HG03439 (cell line): ENCODE measurements around the gene MAG.
A peak's percentile ranks its signal among the peaks of the same experiment; 100 is the strongest.

Experiments
- ATAC-seq: cut with Tn5 transposase; IDR thresholded peaks from one replicate; pipeline ENCODE4 v1.9.1; 2021; ENCODE audit warnings: mild to moderate bottlenecking, moderate library complexity; ENCODE audit not compliant: unreplicated experiment

The MAG gene

DNA sequence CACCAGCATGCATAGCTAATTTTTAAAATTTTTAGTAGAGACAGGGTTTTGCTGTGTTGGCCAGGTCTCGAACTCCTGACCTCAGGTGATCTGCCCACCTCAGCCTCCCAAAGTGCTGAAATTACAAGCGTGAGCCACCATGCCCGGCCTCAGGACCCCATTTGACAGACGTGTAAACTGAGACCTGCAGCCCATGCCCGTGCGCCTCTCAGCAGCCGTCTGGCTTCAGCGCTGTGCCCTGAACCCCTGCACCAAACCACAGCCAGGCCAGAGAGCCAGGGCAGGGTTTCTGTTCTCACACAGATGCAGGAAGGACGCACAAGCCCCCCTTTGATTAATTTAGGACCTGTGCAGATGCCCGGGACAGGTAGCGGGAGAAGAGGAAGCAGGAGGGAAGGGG lies 48.5 kb downstream of the MAG start:
- no peak for ATAC-seq

DNA sequence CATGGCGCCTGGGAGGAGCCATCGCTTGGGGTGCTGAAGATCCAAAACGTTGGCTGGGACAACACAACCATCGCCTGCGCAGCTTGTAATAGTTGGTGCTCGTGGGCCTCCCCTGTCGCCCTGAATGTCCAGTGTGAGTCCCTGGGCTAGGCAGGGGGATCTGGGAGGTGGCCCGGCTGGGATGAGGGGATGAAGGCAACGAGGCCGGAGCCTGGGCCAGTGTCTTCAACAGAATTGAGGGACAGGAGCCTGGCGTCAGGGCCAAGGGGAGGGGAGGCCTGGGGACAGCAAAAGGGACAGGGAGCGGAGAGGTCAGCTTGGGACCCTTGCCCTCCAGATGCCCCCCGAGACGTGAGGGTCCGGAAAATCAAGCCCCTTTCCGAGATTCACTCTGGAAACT lies 49.0 kb downstream of the MAG start:
- ATAC-seq: no peak

DNA sequence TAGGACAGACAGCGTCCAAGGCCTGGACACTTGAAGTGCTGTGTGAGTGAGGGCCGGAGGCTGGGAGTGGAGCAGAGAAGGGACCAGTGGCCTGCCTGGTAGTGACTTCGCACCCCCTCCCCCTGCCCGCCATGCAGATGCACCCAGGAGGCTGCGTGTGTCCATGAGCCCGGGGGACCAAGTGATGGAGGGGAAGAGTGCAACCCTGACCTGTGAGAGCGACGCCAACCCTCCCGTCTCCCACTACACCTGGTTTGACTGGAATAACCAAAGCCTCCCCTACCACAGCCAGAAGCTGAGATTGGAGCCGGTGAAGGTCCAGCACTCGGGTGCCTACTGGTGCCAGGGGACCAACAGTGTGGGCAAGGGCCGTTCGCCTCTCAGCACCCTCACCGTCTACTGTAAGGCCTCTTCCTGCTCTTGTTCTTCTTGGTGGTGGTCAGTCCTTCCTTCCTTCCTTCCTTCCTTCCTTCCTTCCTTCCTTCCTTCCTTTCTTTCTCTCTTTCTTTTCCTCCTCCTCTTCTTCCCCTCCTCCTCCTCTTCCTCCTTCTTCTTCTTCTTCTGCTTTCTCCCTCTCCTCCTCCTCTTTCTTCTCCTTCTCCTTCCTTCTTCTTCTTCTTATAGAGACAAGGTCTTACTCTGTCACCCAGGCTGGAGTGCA lies 49.7 kb downstream of the MAG start:
- no peak for ATAC-seq

DNA sequence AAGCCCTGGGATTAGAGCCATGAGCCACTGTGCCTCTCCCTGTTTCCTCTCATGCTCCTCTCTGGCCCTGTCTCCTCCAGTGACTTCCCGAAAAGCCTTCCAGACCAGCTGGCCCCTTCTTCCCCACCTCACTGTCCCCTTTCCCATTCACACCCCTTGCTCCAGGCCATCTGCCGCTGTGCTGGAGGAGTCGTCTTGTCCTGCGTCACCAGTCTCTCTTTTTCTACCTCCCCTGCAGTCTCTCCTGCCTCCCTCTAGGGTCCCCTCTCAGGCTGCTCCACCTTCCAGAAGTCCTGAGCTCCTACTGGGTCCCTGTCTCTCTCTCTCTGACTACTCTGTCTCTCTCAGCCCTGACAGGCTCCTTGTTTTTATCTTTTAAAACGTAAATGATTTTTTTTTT lies 50.5 kb downstream of the MAG start:
- ATAC-seq: no peak

DNA sequence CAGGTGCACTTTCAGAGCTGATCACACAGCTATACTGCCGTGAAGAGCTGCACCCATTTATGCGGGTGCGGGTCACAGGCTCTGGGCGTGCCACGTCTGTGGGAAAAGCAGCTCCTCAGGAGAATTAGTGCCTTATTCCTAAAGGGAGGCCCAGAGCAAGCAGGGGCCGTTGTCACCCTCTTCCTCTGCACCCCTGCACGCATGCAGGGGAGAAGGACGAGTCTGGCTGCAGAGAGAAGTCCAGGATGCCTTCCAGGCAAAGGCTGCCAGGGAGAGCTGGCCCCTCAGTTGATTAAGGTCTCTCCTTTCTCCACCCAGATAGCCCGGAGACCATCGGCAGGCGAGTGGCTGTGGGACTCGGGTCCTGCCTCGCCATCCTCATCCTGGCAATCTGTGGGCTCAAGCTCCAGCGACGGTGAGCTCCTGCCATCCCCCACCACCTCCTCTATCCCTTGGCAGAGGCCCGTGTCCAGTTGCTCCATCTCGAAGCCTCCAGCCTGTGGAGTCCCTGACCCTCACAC lies 52.6 kb downstream of the MAG start:
- ATAC-seq: no peak

DNA sequence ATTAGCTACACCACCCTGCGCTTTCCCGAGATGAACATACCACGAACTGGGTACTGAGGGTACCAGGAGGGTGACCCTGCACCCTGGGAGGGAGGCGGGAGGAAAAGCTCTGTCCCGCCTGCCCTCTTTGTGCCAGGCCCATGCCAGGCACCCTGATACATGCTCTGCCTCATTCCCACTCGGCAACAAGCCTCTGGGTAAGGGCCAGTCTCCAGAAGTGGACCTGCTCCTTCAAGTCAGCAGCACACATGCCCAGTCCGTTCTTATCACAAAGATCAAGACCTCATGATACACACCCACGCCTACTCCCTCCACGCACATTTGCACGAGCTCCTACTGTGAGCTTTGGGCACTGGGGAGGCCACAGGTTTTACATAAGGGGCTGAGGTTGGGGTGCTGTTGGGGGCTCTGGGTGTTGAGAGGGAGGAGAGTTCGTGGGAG lies 53.7 kb downstream of the MAG start:
- ATAC-seq: no peak

DNA sequence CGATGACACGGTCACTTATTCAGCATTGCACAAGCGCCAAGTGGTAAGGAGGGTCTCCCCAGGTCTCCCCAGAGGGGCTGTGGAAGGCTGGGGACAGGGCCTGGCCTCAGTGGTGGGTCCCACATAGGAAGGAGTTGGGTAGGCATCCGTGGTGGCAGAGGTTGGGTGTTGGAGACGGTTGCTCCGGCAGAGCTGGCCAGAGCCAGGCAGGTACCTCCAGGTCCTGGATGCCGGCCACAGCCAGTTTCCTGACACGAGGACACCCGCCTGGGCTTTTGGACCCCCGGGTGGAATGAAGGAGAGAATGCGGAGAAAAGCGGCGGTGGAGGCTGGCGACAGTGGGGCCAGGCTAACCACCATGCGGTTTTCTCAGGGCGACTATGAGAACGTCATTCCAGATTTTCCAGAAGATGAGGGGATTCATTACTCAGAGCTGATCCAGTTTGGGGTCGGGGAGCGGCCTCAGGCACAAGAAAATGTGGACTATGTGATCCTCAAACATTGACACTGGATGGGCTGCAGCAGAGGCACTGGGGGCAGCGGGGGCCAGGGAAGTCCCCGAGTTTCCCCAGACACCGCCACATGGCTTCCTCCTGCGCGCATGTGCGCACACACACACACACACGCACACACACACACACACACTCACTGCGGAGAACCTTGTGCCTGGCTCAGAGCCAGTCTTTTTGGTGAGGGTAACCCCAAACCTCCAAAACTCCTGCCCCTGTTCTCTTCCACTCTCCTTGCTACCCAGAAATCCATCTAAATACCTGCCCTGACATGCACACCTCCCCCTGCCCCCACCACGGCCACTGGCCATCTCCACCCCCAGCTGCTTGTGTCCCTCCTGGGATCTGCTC lies 54.5 kb downstream of the MAG start:
- peak; percentile 42 for ATAC-seq

DNA sequence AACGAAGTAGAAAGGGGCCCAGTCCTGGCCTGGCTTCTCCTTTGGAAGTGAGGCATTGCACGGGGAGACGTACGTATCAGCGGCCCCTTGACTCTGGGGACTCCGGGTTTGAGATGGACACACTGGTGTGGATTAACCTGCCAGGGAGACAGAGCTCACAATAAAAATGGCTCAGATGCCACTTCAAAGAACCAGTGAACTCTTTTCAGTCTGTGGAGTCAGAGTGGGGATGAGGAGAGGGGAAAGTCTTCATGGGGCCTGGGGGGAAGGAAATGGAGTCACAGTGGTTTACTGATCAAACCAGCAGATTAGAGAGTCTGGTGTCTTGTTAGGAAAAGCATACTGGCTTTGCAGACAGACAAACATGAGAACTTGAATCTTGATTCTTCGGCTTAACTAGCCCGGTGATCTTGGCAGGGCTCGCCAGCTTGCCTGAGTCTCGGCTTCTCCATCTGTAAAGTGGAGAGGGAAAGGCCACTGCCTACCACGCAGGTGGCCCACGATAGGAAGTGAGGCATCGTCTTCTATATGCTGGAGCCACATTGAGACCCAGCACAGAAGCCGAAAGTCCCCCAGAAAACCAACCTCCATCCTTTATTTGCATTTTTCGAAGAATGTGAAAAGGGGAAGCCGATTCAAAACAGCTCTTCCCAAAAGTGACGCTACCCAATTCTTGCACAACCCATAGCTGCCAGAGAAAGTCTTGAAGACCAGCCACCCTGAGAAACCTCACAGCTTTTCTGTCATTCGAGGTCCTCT lies 55.4 kb downstream of the MAG start, which contains the start of gene FFAR1:
Gene FFAR1 (plus strand): TSS at position 732 of the 759 bp plus-strand sequence. CDS start 3,650 bp downstream, outside the sequence.
- peak; percentile 36 for ATAC-seq

DNA sequence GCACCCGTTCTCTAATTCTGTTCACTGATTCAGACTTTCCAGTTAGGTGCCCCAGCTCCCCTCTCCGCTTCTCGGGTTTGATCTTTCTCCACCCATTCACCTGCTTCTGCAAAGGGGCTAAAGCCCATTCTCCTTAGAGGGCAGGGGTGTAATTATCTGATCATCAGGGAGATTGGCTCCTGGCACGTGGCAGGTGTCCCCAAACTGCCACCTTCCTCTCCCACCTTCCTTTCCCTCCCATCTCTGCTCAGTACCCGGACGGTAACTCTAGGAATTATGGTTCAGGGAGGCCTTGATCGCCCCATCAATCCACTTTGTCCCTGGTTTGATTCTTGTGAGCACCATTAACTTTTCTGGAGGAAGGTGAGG lies 56.0 kb downstream of the MAG start:
- no peak for ATAC-seq

DNA sequence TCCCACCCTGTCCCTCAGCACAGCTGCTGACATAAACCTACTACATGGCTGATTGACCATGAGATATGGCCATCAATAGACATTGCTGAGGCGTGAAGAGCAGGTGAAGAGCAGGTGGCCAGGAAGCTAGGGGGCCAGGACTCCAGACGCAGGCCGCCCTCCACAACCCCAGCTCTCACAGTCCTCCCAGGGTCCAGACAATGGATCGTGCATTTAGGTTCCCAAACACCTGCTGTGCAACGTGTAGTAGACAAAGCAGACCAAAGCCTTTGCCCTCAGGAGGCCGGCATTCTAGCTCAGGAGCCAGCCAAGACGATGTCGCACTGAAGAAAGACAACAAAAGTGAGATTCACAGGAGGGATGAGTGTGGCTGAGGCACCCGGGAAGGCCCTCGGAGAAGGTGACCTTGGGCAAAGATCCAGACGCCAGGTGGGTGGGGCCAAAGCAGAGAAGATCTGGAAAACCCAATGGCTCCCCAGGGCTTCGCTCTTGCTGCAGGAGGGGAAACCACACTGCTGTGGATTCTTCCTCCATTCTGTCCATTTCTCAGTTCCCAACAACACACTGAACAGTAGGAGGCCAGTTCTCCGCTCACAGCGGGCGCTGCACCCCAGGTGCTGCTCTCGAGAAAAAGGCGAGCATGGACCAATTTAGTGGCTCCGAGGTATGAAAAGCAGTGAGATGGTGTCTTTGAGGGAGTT lies 57.1 kb downstream of the MAG start:
- ATAC-seq: no peak

DNA sequence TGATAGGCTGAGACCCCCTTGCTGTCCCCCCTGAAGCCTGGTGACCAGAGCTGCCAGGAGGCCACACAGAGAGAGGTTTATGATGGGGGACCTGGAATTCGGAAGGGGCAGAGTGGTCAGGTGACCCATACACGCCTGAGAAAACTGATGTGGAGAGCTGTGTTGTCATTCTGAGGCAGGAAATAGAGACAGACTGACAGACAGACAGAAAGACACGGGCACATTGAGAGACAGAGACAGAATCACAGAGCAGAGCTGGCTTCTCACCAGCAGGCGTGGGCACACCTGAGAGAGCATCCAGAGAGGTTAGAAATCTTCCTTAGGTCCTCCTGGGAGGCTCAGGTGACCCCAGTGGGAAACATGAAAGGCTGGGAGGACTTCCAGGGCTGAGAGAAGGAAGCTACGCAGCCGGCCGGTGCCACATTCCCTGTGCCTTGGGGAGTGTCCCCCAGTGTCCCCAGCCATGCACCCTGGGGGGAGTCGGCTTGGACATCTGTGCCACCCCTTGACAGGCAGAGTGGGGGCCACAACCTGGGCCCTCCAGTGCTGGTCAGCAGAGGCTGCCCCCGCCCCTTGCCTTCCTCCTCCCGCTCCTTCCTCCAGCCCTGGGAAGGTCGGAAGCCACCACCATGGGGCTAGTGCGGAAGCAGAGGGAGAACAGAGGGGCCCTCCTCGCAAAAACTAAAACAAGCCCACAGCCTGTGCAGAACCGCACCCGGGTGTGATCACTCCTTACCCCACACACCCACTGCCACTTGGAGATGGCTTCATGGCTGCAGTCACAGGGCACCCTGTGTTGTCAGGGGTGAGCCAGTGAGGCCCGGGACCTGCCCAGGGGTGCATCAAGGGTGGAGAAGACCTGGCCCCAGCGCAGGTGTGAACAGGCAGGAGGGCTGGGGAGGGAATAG lies 57.9 kb downstream of the MAG start:
- no peak for ATAC-seq

DNA sequence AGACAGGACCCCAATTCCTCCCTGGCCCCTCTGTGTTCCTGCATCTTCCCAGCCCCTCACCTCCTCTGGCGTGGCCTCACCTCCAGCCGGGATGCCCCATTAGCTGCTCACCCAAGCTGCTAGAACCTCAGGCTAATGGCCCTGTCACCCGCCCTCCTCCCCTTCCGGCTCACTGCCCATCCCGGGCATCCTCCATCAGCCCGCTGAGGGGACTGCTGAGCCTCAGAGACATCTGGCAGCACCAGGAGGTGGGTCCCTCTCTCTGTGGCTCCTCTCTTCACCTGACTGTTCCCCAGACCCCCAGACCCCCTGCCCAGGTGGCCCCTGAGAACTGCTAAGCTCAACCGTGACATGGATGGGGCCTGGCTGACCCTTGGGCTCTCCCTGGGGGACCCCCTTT lies 58.6 kb downstream of the MAG start:
- ATAC-seq: no peak

DNA sequence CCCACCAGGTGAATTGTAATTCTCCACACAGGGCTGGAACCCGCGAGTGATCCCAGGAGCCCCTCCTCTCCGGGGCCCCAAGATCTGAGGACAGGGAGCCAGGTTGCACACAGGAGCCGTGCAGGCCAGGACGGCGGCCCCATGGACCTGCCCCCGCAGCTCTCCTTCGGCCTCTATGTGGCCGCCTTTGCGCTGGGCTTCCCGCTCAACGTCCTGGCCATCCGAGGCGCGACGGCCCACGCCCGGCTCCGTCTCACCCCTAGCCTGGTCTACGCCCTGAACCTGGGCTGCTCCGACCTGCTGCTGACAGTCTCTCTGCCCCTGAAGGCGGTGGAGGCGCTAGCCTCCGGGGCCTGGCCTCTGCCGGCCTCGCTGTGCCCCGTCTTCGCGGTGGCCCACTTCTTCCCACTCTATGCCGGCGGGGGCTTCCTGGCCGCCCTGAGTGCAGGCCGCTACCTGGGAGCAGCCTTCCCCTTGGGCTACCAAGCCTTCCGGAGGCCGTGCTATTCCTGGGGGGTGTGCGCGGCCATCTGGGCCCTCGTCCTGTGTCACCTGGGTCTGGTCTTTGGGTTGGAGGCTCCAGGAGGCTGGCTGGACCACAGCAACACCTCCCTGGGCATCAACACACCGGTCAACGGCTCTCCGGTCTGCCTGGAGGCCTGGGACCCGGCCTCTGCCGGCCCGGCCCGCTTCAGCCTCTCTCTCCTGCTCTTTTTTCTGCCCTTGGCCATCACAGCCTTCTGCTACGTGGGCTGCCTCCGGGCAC lies 59.6 kb downstream of the MAG start:
- no peak for ATAC-seq

DNA sequence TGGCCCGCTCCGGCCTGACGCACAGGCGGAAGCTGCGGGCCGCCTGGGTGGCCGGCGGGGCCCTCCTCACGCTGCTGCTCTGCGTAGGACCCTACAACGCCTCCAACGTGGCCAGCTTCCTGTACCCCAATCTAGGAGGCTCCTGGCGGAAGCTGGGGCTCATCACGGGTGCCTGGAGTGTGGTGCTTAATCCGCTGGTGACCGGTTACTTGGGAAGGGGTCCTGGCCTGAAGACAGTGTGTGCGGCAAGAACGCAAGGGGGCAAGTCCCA lies 60.2 kb downstream of the MAG start:
- no peak for ATAC-seq

DNA sequence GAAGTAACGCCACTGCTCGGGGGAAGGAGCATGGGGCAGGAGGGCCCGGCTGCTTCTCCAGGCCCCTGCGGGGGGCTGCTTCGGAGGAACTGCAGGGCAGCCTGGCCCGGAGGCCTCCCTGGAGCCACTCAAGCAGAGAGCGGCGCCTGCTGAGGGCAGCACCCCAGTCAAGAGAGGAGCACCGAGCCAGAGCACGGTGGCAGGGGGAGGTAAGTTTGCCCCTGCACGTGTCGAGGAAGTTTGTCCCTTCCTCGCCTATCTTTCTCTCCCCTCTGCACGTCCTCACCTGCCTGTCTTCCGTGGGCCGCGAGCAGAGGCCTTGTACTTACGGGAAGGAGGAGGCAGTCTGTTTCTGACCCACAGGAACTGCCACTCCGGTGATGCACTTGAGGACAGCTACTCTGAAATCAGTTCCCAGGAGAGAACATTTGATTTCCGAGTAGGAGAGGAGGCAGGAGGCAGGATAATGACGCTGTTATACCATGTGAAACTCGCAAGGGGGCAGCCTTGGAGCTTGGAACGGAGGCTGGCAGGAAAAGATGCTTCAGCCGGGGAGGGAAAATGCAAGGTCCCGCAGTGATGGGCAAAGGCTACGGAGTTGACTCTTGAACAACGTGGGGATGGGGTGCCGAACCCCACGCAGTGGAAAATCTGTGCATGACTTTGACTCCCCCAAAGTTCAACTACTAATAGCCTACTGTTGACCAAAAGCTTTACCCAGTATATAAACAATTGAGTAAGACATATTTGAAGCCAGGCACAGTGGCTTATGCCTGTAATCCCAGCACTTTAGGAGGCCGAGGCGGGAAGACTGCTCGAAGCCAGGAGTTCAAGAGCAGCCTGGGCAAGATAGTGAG lies 60.7 kb downstream of the MAG start:
- ATAC-seq: no peak

DNA sequence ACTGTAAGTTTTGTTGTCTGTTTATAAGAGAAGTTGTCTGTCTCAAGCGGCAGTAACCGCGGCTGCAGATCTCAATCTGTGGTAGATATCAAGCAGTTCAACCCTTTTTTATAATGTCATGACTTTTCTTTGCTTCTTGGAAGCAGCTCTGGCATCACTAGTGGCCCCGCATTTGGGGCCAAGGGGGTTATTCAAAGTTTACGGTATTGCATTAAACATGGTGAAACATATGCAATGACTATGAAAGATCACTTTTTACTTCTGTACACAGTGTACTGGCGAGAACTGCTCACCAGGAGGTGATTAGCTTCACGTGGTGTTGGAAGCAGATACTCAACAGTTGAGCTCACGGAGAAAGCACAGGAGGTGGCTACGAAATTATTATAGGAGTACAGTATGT lies 61.7 kb downstream of the MAG start:
- no peak for ATAC-seq

DNA sequence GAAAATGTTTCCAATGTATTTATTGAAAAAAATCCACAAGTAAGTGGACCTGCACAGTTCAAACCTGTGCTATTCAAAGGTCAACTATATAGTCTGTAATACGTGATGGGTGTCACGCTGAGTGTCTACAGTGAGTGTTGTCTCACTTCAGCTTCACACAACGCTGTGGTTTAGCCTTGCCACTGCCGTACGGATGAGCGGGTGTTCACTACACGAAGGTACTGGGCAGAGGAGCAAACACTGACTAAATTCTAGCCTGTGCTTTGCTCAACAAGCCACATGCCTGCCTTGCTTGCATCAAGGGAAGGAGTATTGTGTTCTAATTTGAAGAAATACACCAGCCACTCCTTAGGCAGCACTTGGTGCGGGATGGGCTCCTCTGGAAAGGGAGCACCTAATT lies 62.9 kb downstream of the MAG start:
- no peak for ATAC-seq

DNA sequence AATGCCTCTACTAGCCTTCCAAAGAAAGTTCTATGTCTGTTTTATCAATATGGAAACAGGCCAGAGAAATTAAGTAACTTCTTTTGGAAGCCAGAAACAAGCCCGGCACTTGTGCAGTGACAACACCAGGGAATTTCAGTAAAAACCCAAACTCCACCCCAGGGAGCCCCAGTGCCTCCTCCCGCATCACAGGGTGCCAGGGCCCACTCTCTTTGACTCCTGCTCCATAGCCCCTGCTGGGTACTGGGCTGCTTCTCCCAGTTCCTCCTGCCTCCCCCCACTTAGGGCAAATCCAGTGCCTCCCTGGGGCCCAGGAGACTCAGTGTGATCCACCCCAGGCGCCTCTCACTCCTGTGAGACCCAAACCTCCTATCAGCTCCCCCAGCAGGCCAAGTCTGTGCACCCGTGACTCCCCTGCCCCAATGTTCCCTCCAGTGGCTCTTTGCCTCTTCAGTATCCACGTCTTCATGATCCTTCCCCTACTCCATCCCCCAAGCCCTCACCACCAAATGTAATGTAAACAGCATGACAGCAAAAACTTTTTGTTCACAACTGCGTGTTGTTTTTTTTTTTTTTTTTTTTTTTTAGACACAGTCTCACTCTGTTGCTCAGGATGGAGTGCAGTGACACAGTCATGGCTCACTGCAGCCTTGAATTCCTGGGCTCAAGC lies 64.0 kb downstream of the MAG start:
- no peak for ATAC-seq
